Sciatic nerve (tissue), 2 donors: ENCODE measurements around the gene ASTL. TPM values are rescaled to one million over a fixed set of nuclear protein-coding genes. Genes with fewer than 3 reads are reported as not detected.
A peak's percentile ranks its signal among the peaks of the same experiment; 100 is the strongest.

ENCODE experiments used
- ATAC-seq: fragments of 200-7000 bp; cut with Tn5 transposase; one replicate; pipeline ENCODE4 v1.9.1; 2020; ENCODE audit warnings: mild to moderate bottlenecking, moderate library complexity
- DNase-seq: peaks from one replicate; pipeline ENCODE4 v3.0.0-alpha.2; 2020; ENCODE audit warnings: low spot score
- intact Hi-C: fragments of 100-400 bp; cut with DNase I; formaldehyde crosslinking; loops from one replicate; pipeline ENCODE4 v1.14.2; 2022
- total RNA-seq: library from RNA; stranded (reverse); fragmentation: NEBNext Ultra II Directional; extraction: Animal tissue kit (Norgen Biotek cat#: 25700); gene quantifications from one replicate; pipeline ENCODE4 v1.2.1, GENCODE V29; 2021
- donor health status: DM: no; HTN: no; CAD: no.
- donor health status: DM: no; HTN: no; CAD: no.

Gene ASTL
- total RNA-seq, 1 donor from 2014 or later = 0.31 TPM

- DNase-seq (no peak), ATAC-seq (no peak)
- intact Hi-C loops = loop anchor here (10.0 kb wide), 1 partner anchor 114 kb away; no protein-coding TSS in a partner anchor
Measured at GRCh38 chr2:96118698-96119388, 19.5 kb downstream of the ASTL start.

DNA sequence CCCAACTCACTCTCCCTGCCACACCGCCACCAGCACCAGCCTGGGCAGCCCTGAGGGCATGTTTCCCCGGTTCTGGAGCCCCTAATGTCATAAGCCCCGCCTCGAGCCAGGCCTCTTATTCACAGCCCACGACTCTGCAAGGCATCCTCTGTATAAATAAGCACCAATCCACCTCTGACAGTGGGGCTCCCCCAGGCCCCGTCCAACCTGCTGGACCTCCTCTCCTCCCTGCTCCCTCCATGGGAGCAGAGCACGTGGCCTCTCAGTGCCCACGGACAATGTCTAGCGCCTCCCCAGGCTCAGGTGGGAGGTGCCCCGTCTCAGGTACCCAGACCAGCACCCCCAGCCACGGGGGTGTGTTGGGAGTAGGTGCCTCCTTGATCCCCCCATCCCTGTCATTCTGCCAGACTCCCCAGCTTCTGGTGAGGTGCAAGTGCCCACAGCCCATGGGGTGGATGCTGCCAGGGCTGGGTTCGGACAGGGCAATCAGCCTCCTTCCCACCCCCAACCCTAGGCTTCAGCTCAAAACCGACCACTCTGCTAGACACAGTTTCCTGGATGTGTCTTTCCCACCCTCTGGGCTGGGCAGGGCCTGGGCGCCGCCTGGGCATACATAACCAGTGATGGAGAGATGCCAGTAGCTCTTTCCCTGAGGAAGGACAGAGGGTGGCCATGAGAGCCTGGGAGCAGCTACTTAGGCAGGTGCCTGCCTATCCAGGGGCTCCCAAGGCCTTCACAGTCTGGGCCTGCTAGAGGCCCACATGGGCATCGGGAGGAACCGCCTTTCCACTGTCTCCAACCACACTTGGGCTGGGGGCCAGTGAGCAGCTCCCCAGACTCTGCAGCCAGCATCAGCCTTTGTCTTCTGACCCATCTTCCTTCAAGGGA, 20.4 kb downstream of the ASTL start:
- ATAC-seq (no peak), DNase-seq (no peak)
- intact Hi-C loops = loop anchor here (10.0 kb wide), 1 partner anchor 113 kb away; no protein-coding TSS in a partner anchor

- DNase-seq (peak; percentile 67), ATAC-seq (peak; percentile 60)
- intact Hi-C loops = loop anchor here (10.0 kb wide), 1 partner anchor 112 kb away; no protein-coding TSS in a partner anchor
Measured at GRCh38 chr2:96116879-96117533, 21.3 kb downstream of the ASTL start.

DNA sequence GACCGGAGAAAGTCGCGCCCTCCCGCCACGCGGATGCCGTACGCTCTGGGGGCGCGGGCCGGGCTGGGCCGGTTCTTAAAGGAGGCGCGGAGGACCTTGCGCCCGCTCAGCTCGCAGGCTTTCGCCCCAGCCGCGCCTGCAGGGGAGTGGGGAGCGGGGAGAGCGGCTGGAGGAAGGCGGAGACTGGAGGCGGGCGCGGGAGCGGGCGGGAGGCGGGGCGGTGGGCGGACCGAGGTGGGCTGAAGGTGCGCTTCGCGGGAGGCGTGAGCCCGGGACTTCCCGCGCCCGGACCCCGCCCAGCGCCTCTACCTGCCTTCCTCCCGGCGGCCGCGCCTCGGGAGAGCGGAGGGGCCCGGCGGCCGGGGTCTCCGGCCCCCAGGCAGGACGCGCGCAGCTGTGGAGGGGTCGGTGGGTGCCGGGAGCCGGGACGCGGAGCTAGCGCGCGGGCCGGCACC, 21.9 kb downstream of the ASTL start, which contains the start of gene ADRA2B:
Gene ADRA2B, minus strand, starts transcription at position 148 of the 455 bp plus-strand sequence. CDS start 422 bp downstream, outside the sequence.
- ATAC-seq = no peak
- DNase-seq = peak; percentile 68
- intact Hi-C loops = loop anchor here (10.0 kb wide), 1 partner anchor 112 kb away; no protein-coding TSS in a partner anchor

DNA sequence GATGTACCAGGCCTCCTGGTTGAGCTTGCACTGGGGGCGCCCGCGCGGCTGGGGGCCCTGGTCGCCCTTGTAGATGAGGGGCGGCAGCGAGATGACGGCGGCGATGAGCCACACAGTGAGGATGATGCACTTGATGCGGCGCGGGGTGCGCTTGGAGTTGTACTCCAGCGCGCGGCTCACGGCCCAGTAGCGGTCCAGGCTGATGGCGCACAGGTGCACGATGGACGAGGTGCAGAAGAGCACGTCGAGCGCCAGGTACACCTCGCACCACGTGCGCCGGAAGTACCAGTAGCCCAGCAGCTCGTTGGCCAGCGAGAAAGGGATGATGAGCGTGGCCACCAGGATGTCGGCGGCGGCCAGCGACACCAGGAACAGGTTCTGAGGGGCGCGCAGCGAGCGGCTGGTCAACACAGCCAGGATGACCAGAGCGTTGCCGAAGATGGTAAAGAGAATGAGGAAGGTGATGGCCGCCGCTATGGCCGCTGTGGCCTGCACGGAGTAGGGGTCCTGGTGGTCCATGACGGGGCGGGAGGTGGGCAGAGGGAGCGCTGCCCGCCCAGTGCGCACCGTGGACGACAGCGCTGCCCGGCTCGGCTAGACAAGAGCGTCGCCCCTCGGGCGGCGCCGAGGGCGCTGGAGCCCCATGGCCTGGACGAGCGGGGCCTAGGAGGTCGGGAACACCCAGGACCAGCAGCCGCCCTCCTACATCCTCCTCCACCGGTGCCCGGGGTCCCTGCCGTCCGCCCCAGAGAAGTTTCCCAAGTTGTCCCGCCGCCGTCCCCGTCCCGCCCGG, 22.5 kb downstream of the ASTL start:
- DNase-seq = no peak
- intact Hi-C loops = loop anchor here (10.0 kb wide), 1 partner anchor 111 kb away; no protein-coding TSS in a partner anchor
- no peak for ATAC-seq

DNA sequence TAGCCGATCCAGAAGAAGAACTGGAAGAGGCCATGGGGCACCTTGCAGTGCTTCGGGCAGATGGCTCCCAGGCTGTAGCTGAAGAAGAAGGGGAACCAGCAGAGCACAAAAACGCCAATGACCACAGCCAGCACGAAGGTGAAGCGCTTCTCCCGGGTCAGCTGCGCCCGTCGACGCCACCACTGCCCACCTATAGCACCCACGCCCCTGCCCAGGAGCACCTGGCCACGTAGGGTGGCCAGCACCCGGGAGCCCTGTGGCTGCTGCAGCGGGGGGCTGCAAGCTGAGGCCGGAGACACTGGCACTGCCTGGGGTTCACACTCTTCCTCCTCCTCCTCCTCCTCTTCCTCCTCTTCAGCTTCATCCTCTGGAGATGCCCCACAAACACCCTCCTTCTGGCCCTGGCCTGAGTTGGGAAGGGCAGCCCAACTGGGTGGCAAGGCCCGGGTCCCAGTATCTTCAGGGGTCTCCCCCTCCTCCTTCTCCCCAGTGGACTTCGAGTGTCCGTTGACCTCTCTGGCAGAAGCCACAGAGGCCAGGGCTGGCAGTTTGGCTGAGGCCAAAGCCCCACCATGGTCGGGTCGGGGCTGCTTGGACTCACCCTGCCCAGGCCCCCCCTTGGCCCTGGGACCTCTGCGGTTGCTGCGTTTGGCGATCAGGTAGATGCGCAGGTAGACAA, 23.3 kb downstream of the ASTL start:
- DNase-seq (no peak), ATAC-seq (no peak)
- intact Hi-C loops = loop anchor here (10.0 kb wide), 1 partner anchor 110 kb away; no protein-coding TSS in a partner anchor

DNA sequence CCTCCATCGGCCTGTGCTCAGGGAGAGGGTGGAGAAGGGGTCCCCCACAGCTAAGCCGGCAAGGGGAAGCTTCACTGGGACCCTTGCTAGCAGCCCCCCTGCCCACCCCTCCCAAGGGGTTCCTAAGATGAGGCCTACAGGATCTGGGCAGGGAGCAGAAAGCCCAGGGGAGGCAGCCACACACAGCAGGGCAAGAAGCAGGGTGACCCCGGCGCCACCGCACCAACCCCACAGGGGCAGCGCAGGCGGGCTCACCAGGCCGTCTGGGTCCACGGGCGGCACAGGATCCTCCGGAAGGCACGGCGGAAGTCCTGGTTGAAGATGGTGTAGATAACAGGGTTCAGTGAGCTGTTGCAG, 23.8 kb downstream of the ASTL start:
- DNase-seq (no peak), ATAC-seq (no peak)
- intact Hi-C loops = loop anchor here (10.0 kb wide), 1 partner anchor 110 kb away; no protein-coding TSS in a partner anchor

DNA sequence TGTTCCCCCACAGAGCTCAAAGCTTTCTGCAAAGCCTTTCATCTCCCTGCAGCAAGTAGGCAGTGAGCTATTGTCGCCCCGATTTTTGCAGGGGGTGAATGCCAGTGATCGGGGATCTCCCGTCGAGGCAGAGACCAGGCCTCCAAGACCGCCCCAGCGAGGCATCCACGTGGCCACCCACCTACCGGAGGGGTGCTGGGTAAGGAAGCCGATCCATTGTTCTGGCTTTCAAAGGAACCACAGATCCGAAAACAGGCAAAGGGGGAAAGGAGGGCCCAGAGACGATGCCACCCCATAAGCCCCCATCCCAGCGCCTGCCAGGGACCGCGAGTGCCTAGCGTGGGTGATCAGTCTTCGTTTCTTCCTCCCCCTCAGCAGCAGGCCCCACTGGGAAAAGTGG, 24.4 kb downstream of the ASTL start:
- DNase-seq = no peak
- intact Hi-C loops = loop anchor here (10.0 kb wide), 1 partner anchor 109 kb away; no protein-coding TSS in a partner anchor
- ATAC-seq = no peak

GRCh38 chr2:96113367-96113677, 25.0 kb downstream of the ASTL start:
- ATAC-seq (no peak), DNase-seq (no peak)

DNA sequence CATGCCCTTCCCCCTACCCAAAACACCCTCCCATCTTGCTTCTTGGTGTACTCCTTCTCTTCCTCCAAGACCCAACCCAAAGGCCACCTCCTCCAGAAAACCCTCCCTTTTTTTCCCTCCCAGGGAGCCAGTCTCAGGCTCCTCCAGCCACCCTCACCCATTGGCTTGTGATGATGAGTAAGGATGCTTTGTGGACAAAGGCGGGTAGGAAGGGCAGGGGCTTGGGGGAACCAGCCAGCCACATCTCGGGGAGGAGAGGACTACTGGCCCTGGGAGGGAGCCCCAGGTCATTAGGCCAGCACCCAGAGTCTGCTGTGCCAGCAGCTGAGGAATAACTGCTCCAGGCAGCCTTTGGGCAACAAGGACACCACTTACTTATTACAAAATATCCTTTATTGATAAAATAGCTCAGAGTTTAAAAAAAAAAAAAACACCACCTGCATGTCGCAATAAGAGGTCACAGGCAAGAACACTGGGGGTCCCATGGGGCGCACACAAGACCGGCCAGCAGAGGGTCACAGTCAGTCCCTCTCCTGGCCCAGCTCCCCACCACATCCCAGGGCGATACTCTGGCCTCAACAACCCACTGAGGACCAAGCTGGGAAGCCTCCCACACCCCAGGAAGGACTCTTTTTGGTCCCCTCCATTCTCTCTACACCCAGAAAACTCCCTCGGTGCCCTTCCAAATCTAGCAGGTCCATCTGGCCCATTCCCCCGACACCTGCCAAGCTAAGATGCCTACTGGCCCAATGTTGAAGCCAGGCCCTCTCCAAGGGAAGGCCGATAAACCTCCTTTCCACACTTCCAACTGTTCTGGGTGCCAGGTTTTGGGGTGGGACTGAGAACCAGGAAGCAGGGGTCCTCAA, 25.6 kb downstream of the ASTL start:
- DNase-seq (no peak), ATAC-seq (no peak)
- intact Hi-C loops = loop anchor here (10.0 kb wide), 1 partner anchor 108 kb away; no protein-coding TSS in a partner anchor

More at GRCh38 chr2:96113367-96113677, 25.0 kb downstream of the ASTL start:
- intact Hi-C loops = loop anchor here (10.0 kb wide), 1 partner anchor 109 kb away; no protein-coding TSS in a partner anchor

- DNase-seq (no peak), ATAC-seq (no peak)
- intact Hi-C loops = loop anchor here (10.0 kb wide), 1 partner anchor 107 kb away; no protein-coding TSS in a partner anchor
Measured at GRCh38 chr2:96111823-96112500, 26.3 kb downstream of the ASTL start.

GRCh38 chr2:96111257-96111640, 27.1 kb downstream of the ASTL start:
- intact Hi-C loops = loop anchor here (10.0 kb wide), 1 partner anchor 106 kb away; no protein-coding TSS in a partner anchor
- no peak for DNase-seq
- no peak for ATAC-seq

- intact Hi-C loops = loop anchor here (10.0 kb wide), 1 partner anchor 106 kb away; no protein-coding TSS in a partner anchor
- ATAC-seq = no peak
- no peak for DNase-seq
Measured at GRCh38 chr2:96110621-96111256, 27.6 kb downstream of the ASTL start.

GRCh38 chr2:96109931-96110511, 28.3 kb downstream of the ASTL start:
- intact Hi-C loops = loop anchor here (10.0 kb wide), 1 partner anchor 105 kb away; no protein-coding TSS in a partner anchor
- ATAC-seq (no peak), DNase-seq (no peak)

GRCh38 chr2:96109361-96109680, 29.0 kb downstream of the ASTL start:
- intact Hi-C loops = no loop called here
- ATAC-seq (peak; percentile 9), DNase-seq (no peak)
